Hepatic stellate cell (primary cell): Measurements from ENCODE around the gene NR2C2AP.
"Not testable (repeated sequence)": the region's sequence is repeated elsewhere in the genome, so short reads cannot be mapped to it uniquely, and the experiment has no call there.

Experiments used
- DNase-seq: peaks from one replicate; pipeline ENCODE4 v3.0.0; 2011; ENCODE audit warnings: low spot score

The NR2C2AP gene

GRCh38 chr19:19181488-19181998 is 21.7 kb downstream of the NR2C2AP start:
- DNase-seq: no peak

DNA sequence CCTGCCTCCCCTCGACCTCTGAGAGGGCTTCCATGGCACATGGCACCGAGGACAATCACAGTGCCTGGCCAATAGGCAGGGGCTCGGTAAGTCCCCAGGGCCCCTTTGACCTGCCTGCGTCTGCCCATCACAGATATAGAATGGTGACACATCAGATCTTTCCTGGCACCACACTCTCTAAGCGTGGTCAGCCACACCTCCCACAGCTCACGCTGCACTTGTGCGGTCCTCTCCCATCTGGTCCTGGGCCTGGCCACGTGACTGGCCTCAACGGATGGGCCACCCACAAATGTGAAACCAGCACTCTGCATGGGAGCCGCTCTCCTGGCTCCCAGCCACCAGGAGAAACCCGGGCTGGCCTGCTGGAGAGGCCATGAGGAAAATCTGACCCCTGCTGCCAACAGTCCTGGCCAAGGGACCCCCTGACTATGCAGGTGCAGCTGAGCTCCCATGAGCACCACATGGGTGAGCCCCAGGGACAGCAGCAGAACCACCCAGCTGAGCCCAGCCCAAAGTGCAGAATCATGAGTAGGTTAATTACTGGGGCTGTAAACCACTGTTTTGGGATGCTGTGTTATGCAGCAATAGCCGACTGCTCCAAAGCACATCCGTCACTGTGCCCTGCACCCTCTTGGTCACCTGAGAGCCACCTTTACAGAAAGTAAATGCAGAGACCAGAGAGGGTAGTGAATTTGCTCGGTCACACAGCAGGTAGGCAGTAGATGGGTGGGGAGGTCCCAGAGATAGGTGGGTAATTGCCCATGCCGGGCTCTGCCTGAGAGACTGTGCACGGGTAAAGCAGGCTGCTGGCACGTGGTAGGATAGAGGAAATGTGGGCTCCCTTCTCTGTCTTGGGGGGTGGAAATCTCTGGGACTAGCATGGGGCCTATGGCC is 23.4 kb downstream of the NR2C2AP start:
- DNase-seq: no peak

- no peak for DNase-seq
Measured at GRCh38 chr19:19176950-19177349, 26.3 kb downstream of the NR2C2AP start.

DNA sequence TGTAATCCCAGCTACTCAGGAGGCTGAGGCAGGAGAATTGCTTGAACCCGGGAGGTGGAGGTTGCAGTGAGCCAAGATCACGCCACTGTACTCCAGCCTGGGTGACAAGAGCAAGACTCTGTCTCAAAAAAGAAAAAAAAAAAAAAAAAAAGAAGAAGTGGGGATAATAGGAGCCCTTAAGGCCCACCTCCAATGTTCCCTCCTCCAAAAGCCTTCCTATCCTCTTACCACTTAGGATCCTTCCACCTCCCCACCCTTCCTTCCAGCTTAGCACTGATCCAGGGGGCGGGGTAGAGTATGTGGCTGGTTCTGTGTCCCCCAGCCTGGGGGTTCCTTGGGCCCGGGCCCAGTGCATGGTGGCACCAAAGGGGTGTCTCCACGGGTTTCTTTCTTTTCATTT is 30.0 kb downstream of the NR2C2AP start:
- DNase-seq: not testable (repeated sequence)

GRCh38 chr19:19171821-19172532 is 31.2 kb downstream of the NR2C2AP start:
- no peak for DNase-seq

- DNase-seq: no peak
Measured at GRCh38 chr19:19170873-19171672, 32.1 kb downstream of the NR2C2AP start.

- peak; percentile 89 for DNase-seq
Measured at GRCh38 chr19:19170053-19170872, 33.0 kb downstream of the NR2C2AP start, which contains the start of gene MEF2B. TSS of gene MEF2B (minus strand) at chr19:19170263. CDS start at chr19:19150735, 19,528 bp downstream.

- no peak for DNase-seq
Measured at GRCh38 chr19:19169236-19170052, 33.8 kb downstream of the NR2C2AP start.

- no peak for DNase-seq
Measured at GRCh38 chr19:19167612-19168011, 35.6 kb downstream of the NR2C2AP start.

DNA sequence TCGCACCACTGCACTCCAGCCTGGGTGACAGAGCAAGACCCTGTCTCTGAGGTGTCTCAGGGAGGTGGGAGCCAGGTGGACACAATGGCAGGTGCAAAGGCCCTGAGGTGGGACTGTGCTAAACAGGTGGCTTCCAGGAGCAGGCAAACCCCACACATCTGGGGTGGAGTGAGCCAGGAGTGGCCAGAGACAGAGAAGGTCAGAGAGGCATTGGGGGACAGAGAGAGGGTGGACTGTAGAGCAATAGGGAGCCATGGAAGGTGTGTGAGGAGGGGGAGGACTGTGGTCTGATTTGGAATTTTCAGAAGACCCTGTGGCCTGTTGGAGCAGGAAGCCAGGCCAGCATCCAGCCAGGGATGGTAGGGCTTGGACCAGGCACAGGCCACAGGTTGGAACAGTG is 37.8 kb downstream of the NR2C2AP start:
- DNase-seq: no peak

DNA sequence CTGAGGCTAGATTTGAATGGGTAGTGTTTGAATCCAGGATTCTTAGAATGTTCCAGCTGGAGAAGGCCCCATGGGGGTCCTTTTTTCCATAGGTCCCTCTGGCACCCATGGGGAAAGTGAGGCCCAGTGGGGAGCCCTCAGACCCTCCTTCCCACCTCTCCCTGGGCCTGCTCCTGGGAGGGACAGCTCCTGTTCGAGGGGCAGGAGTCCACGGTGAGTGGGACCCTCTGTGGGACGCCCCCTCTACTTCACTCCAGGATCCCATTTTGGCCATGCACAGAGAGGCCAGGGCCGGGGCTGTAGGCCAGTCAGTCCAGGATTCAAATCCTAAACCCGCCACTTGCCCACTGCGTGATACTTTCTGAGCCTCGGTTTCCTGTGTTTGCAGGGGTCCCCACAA is 40.7 kb downstream of the NR2C2AP start:
- DNase-seq: no peak

- no peak for DNase-seq
Measured at GRCh38 chr19:19160461-19161035, 42.7 kb downstream of the NR2C2AP start.

- no peak for DNase-seq
Measured at GRCh38 chr19:19159534-19159933, 43.7 kb downstream of the NR2C2AP start.

GRCh38 chr19:19157808-19158207 is 45.4 kb downstream of the NR2C2AP start:
- DNase-seq: no peak

DNA sequence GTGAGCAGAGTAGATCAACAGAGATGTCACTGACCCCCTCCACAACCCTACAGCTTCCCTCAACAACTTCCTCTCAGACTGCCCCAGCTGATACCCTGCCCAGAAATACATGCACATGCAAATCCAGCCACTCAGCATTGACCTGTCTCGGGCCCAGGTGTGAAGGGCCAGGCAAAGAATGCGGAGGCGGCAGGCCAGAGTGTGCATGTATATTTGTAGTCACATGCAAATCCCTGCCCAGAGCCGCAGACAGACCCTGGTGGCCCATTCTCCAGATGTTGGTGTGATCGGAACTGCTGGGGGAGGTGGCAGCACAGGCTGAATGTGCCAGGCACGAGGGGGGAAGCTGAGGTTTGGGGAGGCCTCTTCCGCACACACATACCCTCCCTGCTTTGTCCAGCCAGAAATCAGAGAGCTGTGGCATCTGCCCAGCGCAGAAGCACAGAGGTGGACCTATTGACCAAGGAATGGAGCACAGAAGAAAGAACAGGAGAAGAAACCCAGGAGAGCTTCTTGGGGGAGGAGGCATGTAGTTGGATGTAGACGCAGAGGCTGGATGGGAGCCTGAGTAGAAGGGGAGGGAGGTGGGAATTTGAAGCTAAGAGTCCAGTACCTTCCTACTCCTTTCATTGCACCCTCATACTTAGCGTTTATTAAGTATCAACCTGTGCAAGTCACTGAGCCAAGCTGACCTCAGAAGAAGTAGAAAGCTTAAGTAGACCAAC is 47.6 kb downstream of the NR2C2AP start:
- no peak for DNase-seq

DNA sequence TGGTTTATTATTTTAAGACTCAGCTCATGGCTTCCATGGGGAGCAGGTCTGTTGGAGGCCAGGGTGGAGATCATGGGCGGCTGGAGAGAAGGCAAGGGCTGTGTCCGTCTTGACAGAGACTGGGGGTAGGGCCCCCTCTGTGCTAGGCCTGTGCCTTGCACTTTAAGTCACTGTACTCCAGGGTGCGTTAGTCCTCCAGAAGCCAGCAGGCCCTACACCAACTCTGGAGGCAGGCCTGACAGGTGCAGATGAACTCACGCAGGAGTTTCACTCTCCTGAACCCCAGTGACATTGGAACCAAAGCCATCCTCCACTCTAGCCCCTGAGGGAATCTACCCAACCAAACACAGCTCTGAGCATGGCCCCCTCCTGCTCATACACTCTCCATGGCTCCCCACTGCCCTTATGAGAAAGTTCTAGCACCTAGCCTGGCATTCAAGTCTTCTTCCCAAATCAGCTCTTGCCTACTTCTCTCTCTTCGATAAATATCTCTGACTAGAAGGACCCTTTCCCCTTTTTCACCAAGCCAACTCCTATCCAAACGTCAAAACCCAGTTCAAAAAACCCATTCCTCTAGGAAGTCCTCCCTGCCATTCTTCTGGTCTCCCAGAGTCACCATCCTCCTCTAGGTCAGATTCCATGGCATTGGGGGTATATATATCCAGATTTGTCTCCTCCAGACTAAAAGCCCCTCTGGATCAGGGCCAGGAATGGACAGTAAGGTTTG is 48.3 kb downstream of the NR2C2AP start:
- DNase-seq: no peak

DNA sequence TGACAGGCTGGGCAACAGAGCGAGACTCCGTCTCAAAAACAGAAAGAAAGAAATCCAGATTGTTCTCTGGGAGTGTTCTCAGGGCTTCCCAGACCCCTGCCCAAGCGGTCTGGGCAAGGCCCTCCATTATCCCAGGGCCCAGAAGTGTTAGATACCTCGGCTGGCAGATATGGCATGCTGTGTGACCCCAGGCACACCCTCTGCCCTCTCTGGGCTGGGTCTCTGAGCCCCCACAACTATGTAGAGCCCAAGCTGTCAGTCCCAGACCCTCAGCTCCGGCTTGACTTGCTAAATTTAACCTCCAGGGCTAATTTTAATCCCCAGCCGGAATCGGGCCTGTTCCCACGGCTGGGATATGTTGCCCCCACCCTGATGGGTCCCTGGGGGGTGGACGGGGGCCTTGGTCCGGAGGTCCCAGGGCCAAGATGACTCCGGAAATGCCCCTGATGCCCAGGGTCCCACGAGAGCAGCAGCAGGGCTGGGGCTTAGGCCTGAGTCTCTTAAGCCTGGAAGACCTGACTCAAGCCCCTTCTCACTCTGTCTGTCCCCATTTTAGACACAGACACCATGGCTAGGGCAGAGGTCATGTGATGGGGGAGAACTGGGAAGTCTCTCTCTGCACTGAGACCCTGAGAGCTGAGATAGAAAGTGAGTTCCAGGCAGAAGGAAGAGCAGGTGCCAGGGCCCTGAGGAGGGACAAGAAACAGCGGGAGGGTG is 50.4 kb downstream of the NR2C2AP start:
- no peak for DNase-seq

DNA sequence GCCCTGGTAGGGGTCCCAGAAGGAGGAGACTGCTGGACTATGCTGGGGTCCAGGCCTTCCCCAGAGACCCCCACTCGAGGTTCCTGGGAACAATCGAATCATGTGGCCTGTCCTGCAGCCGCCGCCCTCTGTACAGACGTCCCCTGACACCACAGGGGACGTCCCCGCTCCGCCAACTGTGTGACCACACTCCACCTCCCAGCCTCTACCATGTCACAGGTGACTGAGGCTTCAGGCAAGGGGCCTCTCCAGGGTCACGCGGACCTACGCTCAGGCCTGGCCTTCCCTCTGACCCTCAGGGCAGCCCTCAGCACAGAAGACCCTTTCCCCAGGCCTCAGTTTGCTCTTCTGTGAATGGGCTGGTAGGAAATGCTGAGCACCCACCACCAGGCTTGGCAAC is 51.8 kb downstream of the NR2C2AP start:
- DNase-seq: no peak
